IPS-NIHi7 (cell line): Measurements from ENCODE around the gene MROH8.

Source experiments
- DNase-seq: peaks from one replicate; pipeline ENCODE4 v3.0.0; 2012; ENCODE audit warnings: mixed read lengths; ENCODE audit errors: extremely low spot score

The MROH8 gene

GRCh38 chr20:37198932-37199660, 19.7 kb upstream of the MROH8 start:
- no peak for DNase-seq

GRCh38 chr20:37194621-37195417, 15.5 kb upstream of the MROH8 start:
- no peak for DNase-seq

- no peak for DNase-seq
Observed at GRCh38 chr20:37193821-37194220, 14.5 kb upstream of the MROH8 start.

- DNase-seq, result no peak
Observed at GRCh38 chr20:37193226-37193625, 13.9 kb upstream of the MROH8 start.

- DNase-seq, result peak; percentile 88
Observed at GRCh38 chr20:37192137-37192854, 12.9 kb upstream of the MROH8 start.

GRCh38 chr20:37190354-37191112, 11.2 kb upstream of the MROH8 start:
- no peak for DNase-seq

- no peak for DNase-seq
Observed at GRCh38 chr20:37189416-37190016, 10.2 kb upstream of the MROH8 start.

GRCh38 chr20:37188787-37189186, 9.4 kb upstream of the MROH8 start:
- DNase-seq, result no peak

- no peak for DNase-seq
Observed at GRCh38 chr20:37185686-37186085, 6.3 kb upstream of the MROH8 start.

GRCh38 chr20:37179683-37180524, 556 bp upstream of the MROH8 start:
- DNase-seq, result no peak

- no peak for DNase-seq
Observed at GRCh38 chr20:37172836-37173235, 6.5 kb downstream of the MROH8 start.

- no peak for DNase-seq
Observed at GRCh38 chr20:37166867-37167266, 12.5 kb downstream of the MROH8 start.

GRCh38 chr20:37165031-37165430, 14.3 kb downstream of the MROH8 start:
- DNase-seq, result no peak

GRCh38 chr20:37163832-37164554, 15.4 kb downstream of the MROH8 start:
- DNase-seq, result no peak

- no peak for DNase-seq
Observed at GRCh38 chr20:37162646-37163045, 16.7 kb downstream of the MROH8 start.

- DNase-seq, result no peak
Observed at GRCh38 chr20:37161830-37162549, 17.4 kb downstream of the MROH8 start.

- no peak for DNase-seq
Observed at GRCh38 chr20:37160683-37161082, 18.7 kb downstream of the MROH8 start.

- DNase-seq, result no peak
Observed at GRCh38 chr20:37158248-37158647, 21.1 kb downstream of the MROH8 start.

- no peak for DNase-seq
Observed at GRCh38 chr20:37155987-37156386, 23.4 kb downstream of the MROH8 start.
